ENCODE results near the gene NLRP7.
"Not testable (repeated sequence)": the region's sequence is repeated elsewhere in the genome, so short reads cannot be mapped to it uniquely, and the experiment has no call there.

The NLRP7 gene

DNA sequence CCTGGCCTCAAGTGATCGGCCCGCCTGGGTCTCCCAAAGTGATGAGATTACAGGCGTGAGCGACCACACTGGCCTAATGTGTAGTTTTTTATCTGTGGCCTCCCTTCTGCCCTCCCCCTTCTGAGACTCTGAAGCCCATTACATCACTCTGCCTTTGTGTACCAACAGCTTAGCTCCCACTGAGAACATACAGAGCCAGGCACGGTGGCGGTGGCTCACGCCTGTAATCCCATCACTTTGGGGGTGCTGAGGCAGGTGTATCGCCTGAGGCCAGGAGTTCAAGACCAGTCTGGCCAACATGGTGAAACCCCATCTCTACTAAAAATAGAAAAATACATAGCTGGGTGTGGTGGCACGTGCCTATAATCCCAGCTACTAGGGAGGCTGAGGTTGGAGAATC, 28.8 kb downstream of the NLRP7 start:
- DNase-seq: no peak

DNA sequence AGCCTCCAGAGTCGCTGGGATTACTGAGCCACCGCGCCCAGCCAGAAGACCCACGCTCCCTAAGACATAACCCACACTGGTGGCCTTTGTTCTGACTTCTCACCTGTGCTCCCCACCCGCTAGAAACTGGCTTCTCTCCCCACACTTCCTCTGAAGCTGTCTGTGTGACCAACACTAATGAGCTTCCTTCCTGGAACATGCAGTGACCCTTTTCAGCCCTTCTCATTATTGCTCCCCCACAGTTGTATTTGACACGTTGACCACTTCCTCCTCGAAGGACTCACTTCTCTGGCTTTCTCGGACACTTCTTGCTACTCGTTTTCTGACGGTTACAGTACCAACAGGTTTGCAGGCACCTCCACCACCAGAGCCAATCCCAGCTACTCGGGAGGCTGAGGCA, 30.5 kb downstream of the NLRP7 start:
- no peak for DNase-seq

DNA sequence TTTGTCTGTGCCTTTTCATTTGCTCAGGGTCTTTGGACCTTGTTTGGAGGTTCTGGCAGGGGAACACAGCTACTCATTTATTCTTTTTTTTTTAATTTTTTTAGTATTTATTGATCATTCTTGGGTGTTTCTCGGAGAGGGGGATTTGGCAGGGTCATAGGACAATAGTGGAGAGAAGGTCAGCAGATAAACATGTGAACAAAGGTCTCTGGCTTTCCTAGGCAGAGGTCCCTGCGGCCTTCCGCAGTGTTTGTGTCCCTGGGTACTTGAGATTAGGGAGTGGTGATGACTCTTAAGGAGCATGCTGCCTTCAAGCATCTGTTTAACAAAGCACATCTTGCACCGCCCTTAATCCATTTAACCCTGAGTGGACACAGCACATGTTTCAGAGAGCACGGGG, 39.4 kb downstream of the NLRP7 start:
- DNase-seq: not testable (repeated sequence)

DNA sequence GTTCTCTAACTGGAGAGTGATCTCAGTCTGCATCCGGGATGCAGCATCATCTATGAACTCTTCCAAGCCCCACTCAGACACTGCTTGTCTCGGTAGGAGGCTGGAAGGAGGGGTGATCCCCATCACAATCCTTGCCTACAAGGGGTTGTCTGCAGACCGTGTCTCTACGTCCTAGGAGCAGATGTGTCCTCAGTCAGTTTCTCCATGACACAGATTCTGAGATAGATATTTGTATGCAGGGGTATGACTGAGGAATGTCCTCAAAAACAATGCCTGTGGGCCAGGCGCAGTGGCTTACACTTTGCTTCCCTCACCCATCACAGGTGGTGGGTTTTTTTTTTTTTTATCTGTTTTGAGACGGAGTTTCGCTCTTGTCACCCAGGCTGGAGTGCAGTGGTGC, 40.5 kb downstream of the NLRP7 start:
- DNase-seq: no peak

DNA sequence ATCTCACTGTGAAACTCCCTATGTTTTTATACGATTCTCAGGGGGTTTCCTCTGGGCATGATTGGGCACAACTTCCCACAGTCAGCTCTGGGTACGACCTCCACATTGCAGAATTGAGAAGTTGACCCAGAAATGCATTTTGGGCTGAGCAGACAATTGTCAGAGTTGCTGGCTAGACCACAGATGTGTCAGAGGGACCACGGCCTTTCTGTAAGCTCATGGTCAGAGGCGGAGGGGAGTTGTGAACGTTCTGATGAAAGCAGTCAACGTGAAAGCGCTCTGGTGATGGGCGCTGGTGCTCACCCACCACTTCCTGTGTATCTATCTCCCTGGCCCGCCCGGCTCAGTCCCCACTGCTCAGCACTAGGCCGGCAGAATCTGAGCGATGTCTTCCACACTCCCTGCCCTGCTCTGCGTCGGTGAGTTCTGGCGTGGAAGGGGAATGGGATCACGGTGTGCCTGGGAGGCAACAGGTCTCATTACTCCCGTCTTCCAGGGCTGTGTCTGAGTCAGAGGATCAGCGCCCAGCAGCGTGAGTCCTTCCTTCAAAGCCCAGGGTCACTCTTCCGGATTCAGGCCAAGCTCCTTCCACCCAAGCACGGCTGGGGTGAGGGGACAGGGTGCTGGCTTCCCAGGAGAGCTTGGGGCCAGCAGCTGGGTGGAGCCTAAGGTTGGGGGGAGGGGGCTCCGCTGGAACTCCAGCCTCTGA, 41.4 kb downstream of the NLRP7 start, which contains the start of gene NCR1:
NCR1 (plus strand) TSS at position 346 of the 709 bp plus-strand sequence; CDS start at position 386, 40 bp downstream.
- no peak for DNase-seq

DNA sequence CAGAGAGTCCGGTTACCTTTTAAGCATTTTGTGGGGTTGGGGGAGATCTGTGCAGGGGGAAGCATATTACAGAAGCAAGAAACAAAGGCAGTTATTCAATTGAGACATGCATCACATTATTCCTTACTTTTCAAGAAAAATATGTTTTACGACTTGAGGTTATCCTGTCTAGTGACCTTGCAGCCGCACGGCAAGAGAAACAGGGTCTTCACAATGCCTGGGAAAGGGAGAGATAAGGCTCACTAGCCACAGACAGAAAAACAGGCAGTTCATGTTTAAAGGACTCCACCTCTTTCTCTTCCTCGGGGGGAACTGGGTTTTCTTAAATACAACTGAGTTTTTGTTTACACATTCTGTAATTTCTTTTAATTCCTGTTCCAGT, 41.9 kb downstream of the NLRP7 start:
- DNase-seq: no peak

DNA sequence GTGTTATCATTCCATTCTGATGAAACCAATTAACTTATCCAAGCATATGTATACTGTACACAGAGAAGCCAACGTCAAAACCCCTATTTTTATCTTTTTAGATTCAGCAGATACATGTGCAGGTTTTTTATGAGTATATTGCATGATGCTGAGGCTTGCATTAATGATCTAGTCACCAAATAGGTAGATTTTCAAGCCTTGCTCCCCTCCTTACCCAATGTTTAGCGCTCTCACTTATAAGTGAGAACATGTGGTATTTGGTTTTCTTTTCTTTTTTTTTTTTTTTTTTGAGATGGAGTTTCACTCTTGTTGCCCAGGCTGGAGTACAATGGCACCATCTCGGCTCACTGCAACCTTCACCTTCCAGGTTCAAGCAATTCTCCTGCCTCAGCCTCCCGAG, 43.1 kb downstream of the NLRP7 start:
- not testable (repeated sequence) for DNase-seq

DNA sequence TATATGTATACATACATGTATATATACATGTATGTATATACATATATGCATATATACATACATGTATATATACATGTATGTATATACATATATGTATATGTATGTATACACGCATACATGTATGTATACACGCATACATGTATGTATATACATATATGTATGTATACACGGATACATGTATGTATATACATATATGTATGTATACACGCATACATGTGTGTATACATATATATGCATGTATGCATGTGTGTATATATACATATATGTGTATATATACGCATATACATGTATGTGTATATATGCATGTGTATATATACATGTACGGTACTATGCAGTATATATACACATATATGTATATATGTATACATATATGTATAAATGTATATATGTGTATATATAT, 44.0 kb downstream of the NLRP7 start:
- DNase-seq: no peak

DNA sequence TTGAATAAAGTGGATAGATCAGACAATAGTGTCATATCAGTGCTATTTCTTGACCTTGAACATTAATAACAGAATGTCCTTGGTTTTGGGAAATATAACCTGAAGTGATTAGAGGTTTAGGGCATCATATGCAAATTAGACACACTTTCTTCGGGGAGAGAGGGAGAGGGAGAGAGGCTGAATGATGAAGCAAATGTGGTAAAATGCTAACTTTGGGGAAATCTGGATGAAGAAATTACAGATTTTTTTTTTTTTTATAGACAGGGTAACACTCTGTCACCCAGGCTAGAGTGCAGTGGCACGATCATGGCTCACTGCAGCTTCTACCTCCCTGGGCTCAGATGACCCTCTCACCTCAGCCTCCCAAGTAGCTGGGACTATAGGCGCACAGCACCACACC, 45.3 kb downstream of the NLRP7 start:
- no peak for DNase-seq

DNA sequence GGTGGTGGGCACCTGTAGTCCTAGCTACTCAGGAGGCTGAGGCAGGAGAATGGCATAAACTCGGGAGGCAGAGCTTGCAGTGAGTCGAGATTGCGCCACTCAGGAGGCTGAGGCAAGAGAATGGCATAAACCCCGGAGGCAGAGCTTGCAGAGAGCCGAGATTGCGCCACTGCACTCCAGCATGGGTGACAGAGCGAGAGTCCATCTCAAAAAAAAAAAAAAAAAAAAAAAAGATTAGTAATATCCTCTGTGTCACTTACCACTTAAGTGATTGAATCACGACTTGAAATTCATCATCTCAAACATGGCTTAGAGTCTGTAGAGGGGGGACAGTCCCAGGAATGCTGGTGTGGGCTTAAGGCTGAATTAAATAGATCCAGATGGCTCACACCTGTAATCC, 46.2 kb downstream of the NLRP7 start:
- DNase-seq: not testable (repeated sequence)

DNA sequence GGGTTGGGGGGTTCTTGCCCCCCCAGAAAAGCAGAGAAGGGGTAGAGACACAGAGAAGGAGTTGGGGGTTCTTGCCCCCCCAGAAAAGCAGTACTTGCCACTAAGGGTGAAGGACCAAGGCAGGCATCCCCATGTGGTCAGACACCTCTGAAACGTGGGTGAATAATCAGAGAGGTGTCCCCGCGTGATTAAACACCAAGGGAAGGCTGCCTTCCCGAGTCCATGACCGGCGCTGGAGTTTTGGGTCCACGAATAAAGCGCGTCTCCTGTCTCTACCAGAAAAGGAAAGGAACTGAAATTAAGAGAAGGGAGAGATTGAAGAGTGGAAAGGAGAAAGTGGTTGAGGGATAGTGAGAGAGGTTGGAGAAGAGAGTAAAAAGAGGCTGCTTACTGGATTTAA, 47.7 kb downstream of the NLRP7 start:
- DNase-seq: not testable (repeated sequence)

DNA sequence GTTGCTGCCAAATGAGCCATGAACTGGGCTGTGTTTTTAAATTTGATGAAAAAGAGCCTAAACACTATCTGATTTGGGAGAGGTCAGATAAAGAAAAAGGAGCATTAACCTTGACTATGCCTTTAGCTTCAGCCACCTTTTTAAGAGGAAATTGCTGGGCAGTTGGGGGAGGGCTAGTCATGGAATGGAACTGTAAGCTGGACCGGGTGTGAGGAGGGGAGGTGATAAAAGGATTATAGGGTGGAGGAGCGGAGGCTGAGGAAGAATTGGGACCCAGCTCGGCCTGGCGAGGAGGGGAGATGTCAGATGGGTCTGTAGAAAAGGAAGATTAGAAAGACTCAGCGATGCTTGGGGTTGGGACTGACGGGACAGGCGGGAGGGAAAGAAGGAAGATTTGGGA, 48.6 kb downstream of the NLRP7 start:
- not testable (repeated sequence) for DNase-seq

DNA sequence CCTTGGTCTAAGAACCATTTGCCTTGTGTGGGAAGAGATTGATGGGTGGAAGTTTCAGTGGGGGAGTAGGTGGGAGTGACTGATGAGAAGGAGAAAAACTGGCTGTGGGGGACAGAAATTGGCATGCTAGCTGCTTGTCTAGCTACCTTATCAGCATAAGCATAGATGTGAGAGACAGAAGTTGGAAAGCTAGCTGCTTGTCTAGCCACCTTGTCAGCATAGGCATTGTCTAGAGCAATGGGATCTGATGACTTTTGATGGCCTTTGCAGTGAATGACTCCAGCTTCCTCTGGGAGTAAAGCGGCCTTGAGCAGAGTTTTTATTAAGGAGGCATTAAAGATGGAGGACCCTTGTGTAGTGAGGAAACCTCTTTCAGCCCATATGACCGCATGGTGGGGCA, 51.3 kb downstream of the NLRP7 start:
- no peak for DNase-seq

DNA sequence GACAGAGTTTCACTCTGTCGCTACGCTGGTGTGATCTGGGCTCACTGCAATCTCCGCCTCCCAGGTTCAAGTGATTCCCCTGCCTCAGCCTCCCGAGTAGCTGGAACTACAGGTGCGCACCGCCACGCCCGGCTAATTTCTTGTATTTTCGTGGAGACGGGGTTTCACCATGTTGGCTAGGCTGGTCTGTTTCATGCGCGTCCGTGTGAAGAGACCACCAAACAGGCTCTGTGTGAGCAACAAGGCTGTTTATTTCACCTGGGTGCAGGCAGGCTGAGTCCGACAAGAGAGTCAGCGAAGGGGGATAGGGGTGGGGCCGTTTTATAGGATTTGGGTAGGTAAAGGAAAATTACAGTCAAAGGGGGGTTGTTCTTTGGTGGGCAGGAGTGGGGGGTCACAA, 53.2 kb downstream of the NLRP7 start:
- DNase-seq: not testable (repeated sequence)

DNA sequence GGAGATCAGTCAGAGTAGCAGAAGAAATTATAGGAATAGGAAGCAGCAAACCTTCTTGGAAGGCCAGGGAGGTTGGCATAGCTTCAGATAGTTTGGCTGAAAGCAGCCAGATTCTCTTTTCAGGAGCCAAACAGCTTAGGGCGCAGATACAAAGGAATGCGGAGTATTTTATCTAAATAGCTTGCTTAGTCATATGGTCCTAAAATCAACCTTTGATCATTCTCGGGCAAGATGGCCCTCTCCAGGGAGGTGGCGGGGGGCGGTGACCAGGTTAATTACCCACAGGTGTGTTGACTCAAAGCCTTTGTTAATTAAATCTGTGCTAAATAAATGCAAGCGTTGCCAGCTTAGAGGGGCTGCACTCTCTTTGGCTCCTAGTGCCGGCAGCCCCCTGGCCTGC, 53.9 kb downstream of the NLRP7 start:
- no peak for DNase-seq

DNA sequence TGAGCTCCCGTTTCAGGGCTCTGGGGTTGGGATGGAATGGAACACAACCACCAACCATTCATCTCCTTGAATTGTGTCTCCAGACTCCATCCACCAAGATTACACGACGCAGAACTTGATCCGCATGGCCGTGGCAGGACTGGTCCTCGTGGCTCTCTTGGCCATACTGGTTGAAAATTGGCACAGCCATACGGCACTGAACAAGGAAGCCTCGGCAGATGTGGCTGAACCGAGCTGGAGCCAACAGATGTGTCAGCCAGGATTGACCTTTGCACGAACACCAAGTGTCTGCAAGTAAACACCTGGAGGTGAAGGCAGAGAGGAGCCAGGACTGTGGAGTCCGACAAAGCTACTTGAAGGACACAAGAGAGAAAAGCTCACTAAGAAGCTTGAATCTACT, 57.8 kb downstream of the NLRP7 start:
- no peak for DNase-seq

DNA sequence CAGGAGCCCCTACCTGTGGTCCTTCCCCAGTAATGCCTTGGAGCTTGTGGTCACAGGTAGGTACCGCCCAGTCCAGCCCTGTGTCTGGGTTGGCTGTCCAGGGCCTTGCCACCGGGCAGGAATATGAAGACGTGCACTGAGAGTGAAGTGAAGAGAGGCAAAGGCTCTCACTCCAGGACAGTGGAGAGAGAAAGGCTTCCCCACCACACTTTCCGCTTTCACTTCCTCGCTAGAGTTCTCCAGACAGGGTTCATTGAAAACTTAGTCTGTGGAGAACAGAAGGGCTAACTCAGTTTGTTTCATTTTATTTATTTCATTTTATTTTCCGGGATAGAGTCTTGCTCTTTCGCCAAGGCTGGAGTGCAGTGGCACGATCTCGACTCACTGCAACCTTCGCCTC, 59.1 kb downstream of the NLRP7 start:
- no peak for DNase-seq

DNA sequence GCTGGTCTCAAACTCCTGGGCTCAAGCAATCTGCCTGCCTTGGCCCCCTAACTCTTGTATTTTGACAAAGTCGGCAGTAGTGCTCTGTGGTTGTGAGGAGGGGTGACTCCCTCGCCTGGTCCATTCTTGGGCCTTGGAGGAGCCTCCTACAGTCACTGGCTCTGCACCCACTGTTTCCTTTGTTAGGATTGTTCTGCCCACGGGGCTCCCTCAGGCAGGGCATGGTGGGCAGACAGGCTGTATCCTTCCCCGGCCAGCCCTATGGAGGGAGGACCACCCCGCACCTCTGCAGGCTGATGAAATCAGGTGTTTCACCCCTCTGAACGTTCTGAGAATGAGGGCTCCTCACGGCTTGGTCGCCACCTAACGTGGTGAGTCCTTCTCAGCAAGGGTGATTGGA, 64.1 kb downstream of the NLRP7 start:
- no peak for DNase-seq

DNA sequence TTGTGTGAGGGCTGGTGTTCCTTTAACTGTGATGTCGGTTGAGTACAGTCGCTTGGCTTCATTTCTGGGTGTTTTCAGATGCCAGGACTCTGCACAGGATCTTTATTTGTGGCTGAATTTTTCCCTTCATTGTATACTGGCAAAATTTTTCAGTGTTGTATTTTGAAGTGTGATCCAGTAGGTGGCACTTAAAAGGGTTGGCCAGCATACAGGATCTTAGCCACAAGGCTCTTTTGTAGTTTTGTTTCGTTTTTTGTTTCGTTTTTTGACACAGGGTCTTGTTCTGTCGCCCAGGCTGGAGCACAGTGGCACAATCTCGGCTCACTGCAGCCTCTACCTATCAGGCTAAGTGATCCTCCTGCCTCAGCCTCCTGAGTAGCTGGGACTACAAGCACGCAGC, 64.6 kb downstream of the NLRP7 start:
- no peak for DNase-seq

DNA sequence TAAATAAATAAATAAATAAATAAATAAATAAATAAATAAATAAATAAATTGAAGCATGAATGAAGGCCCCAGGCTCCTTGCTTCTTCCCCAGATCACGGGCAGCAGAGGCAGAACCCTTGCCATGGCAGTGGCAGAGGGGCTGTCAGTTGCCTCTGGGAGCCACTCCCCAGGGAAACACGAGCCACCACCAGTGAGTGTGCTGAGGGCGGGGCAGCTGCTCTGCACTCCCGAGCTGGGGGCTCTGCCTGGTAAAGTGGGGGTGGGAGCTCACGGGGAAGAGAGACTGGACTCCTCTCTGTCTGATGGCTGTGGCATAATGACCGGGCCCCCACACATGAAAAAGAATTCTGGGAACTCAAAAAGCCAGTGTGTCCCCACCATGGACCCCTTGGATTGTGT, 65.4 kb downstream of the NLRP7 start:
- DNase-seq: no peak

DNA sequence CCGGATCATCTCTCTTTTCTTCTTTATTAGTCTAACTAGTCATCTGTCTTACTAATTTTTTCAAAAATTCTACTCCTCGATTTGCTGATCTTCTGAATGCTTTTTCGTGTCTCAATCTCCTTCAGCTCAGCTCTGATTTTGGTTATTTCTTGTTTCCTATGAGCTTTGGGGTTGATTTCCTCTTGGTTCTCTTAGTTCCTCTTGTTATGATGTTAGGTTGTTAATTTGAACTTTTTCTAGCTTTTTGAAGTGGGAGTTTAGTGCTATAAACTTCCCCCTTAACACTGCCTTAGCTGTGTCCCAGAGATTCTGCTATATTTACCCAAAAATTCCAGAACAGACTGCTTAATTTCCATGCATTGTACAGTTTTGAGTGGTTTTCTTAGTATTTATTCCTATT, 69.9 kb downstream of the NLRP7 start:
- DNase-seq: no peak

DNA sequence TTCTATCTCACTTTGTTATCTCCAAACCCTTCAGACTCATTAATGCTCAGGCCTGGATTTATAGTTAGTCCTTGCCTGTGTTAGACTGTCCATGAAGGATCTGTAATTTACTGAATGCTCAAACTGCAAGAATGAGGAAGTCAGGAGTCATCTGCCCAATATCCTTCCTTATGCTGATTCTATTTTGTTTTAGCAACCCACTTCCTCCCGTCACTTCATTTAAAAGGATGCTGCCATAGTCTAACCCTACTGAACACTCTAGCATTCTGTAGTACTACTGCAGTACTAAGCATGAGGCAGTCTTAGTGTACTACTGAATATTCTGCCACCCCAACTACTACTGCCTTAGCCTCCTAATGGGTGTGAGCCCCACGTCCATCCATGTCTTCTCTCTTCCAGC, 71.8 kb downstream of the NLRP7 start:
- no peak for DNase-seq

DNA sequence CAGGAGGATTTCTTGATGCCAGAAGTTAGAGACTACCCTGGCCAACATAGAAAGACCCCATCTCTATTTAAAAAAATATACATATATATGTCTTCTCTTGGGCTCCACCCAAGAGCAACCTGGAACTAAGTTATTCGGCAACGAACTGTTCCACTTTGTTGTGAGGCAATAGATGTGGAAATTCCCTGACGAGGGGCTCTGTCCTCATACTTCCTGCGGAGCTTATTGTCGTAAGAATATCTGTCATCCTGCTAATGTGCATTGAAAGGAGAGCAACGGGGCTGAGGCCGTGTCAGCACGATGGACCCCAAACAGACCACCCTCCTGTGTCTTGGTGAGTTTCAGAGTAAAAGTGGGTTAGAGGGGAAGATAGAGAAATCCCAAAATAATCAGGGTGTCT, 73.3 kb downstream of the NLRP7 start, which contains the start of gene FCAR:
FCAR (plus strand) TSS at position 246 of the 400 bp plus-strand sequence; CDS start at position 301, 55 bp downstream.
- DNase-seq: no peak

Data from COR-L47 (cell line).